HepG2 (cell line): Measurements from ENCODE around the gene ZFAND3. TPM values are rescaled to one million over a fixed set of nuclear protein-coding genes. Genes with fewer than 3 reads are reported as not detected.

Experiments used
- ATAC-seq: fragments of 200-7000 bp; cut with Tn5 transposase; 3 replicates; pipeline ENCODE4 v1.9.1; 2020; ENCODE audit warnings: mild to moderate bottlenecking, moderate library complexity
- BruUV-seq: library from RNA; stranded (reverse); fragments of 400-500 nt; replicated peaks from 2 replicates; lab custom pipeline; 2021; lab: Mats Ljungman, UMichigan
- CTCF ChIA-PET: fragments of 300-600 bp; formaldehyde crosslinking; extraction: SDS; loops from one replicate; lab custom pipeline; 2021; ENCODE audit warnings: low total read pairs, inconsistent platforms, low intra/inter-chr PET ratio; lab: Yijun Ruan, JAX
- POLR2A ChIA-PET: fragments of 350-600 bp; sonication (Branson Sonifier 250); formaldehyde crosslinking; loops from one replicate; lab custom pipeline; 2020; ENCODE audit warnings: antibody characterized with exemption, inconsistent platforms; lab: Yijun Ruan, JAX
- DNase-seq: peaks from one replicate; pipeline ENCODE4 v3.0.0-alpha.2; 2015; ENCODE audit warnings: low spot score
- FAIRE-seq: peaks from 3 replicates; lab custom pipeline; 2011; peaks lifted over from hg19 to GRCh38; lab: Jason Lieb, UNC
- H2AFZ ChIP-seq: one replicate; pipeline ENCODE4 v1.6.1; 2011; ENCODE audit warnings: low read length, inconsistent platforms
- H3K27ac ChIP-seq: fragments of 300-600 bp; 3 replicates; pipeline ENCODE4 v1.8.0; 2011; ENCODE audit warnings: mixed run types, mild to moderate bottlenecking, mixed read lengths, low read length, inconsistent platforms; ENCODE audit not compliant: insufficient read depth; ENCODE audit errors: extremely low read length
- H3K27me3 ChIP-seq, 2 experiments: fragments of 200-600 bp in 1 of 2; 2 replicates in 1 of 2; 3 replicates in 1 of 2; pipeline versions ENCODE4 v1.6.0 to v1.8.0; 2011; ENCODE audit warnings: low read length in 2 of 2, mild to moderate bottlenecking in 2 of 2, moderate library complexity in 2 of 2, inconsistent platforms in 1 of 2; ENCODE audit not compliant: insufficient read depth in 2 of 2, control insufficient read depth in 1 of 2
- H3K36me3 ChIP-seq, 2 experiments: fragments of 200-600 bp in 1 of 2; replicated peaks in 1 of 2; 2 replicates in 1 of 2; 3 replicates in 1 of 2; pipeline versions ENCODE4 v1.5.1 to v1.8.0; 2011; ENCODE audit warnings: low read length in 2 of 2, inconsistent platforms in 1 of 2; ENCODE audit not compliant: insufficient read depth in 2 of 2, control insufficient read depth in 1 of 2
- H3K4me1 ChIP-seq: 2 replicates; pipeline ENCODE4 v1.5.1; 2012; ENCODE audit warnings: low read length, inconsistent platforms; ENCODE audit not compliant: insufficient read depth
- H3K4me2 ChIP-seq: 2 replicates; pipeline ENCODE4 v1.6.0; 2011; ENCODE audit warnings: low read depth, low read length, inconsistent platforms
- H3K4me3 ChIP-seq, 3 experiments: fragments of 200-600 bp in 1 of 3; sonication (generic), shearing (Covaris generic) in 1 of 3; replicated peaks in 1 of 3; 2 replicates each; pipeline ENCODE4 v1.5.1; 2011 to 2016; ENCODE audit warnings: low read length in 3 of 3, inconsistent platforms in 2 of 3, low read depth in 2 of 3, mild to moderate bottlenecking in 2 of 3, control low read depth in 1 of 3, mixed read lengths in 1 of 3; ENCODE audit not compliant: insufficient read depth in 1 of 3
- H3K79me2 ChIP-seq: one replicate; pipeline ENCODE4 v1.6.1; 2011; ENCODE audit warnings: low read length, inconsistent platforms; ENCODE audit not compliant: insufficient read depth
- H3K9ac ChIP-seq: 2 replicates; pipeline ENCODE4 v1.6.0; 2011; ENCODE audit warnings: mild to moderate bottlenecking, low read depth, low read length, inconsistent platforms; ENCODE audit not compliant: insufficient read depth
- H3K9me3 ChIP-seq: 2 replicates; pipeline ENCODE4 v1.5.1; 2012; ENCODE audit warnings: mild to moderate bottlenecking, low read length
- H4K20me1 ChIP-seq: 2 replicates; pipeline ENCODE4 v1.6.0; 2011; ENCODE audit warnings: inconsistent platforms, mild to moderate bottlenecking, low read length, moderate library complexity; ENCODE audit not compliant: insufficient read depth
- AGO2 ChIP-seq: fragments of 200-400 bp; formaldehyde crosslinking; optimal IDR thresholded peaks from 2 replicates; pipeline ENCODE3; 2017; ENCODE audit warnings: mild to moderate bottlenecking, low read depth, low read length, moderate library complexity
- MED13 ChIP-seq: sonication (generic); formaldehyde crosslinking; IDR thresholded peaks from 2 replicates; pipeline ENCODE4 v1.5.0; 2020; ENCODE audit warnings: missing genetic modification reagents
- POLR2G ChIP-seq: fragments of 200-400 bp; formaldehyde crosslinking; IDR thresholded peaks from 2 replicates; pipeline ENCODE4 v1.6.1; 2018; ENCODE audit warnings: mild to moderate bottlenecking, low read depth, low read length, moderate library complexity
- RBM22 ChIP-seq: fragments of 200-400 bp; formaldehyde crosslinking; optimal IDR thresholded peaks from 2 replicates; pipeline ENCODE3; 2017; ENCODE audit warnings: mild to moderate bottlenecking, low read length, moderate library complexity
- TEAD3 ChIP-seq: optimal IDR thresholded peaks from 2 replicates; pipeline ENCODE3; 2016; ENCODE audit warnings: borderline replicate concordance
- WGBS: methylation state at CpG from one replicate; pipeline ENCODE4 v1.1.6; 2017; ENCODE audit warnings: low lambda C conversion rate; 5-methylcytosine and 5-hydroxymethylcytosine counted together
- in situ Hi-C: cut with HindIII; loops from 2 replicates; pipeline ENCODE4 v1.10.0; 2017; ENCODE audit warnings: low pct_unique_long_range_greater_than_20kb; ENCODE audit not compliant: extremely low pct_ligation_motif_present
- intact Hi-C: fragments of 100-400 bp; cut with micrococcal nuclease; formaldehyde crosslinking; loops from one replicate; pipeline ENCODE4 v1.10.0; 2022; ENCODE audit not compliant: unreplicated experiment
- polyA plus RNA-seq, 8 experiments: library from polyadenylated mRNA; depleted of rRNA in 3 of 8; stranded (reverse) in 7 of 8; unstranded in 1 of 8; fragments of >200 nt; fragmentation: Illumina TruSeq in 4 of 8; extraction: Trizol in 4 of 8; gene quantifications; 2 replicates each; pipeline versions ENCODE4 v1.2.1 to v1.2.3, GENCODE V29; 2011 to 2016; ENCODE audit warnings: low read depth in 4 of 8, missing spikeins in 1 of 8, mixed read lengths in 1 of 8; ENCODE audit not compliant: insufficient read depth in 1 of 8
- total RNA-seq, 5 experiments: library from RNA; depleted of rRNA; stranded (reverse); fragments of >200 nt; fragmentation: Illumina TruSeq; extraction: Trizol; gene quantifications; 2 replicates each; pipeline ENCODE4 v1.2.3, GENCODE V29; 2016; ENCODE audit warnings: low read depth in 1 of 5

Gene ZFAND3
- total and polyA plus RNA-seq, 2 of the 13 experiments (the other 11 are each of a cell fraction or from before 2014, with no cell fraction given), result 16.4 to 17.1 TPM

- ChIA-PET CTCF (no interaction called here), POLR2A (no interaction called here)
- no peak overlapping the region for H3K9ac ChIP-seq
- TF ChIP-seq MED13 (CRISPR knock-in tag) (no peak), AGO2 (peak; percentile 57), RBM22 (peak; percentile 69)
- no TSS peak for BruUV-seq
- no peaks in the 10 kb centered on the region for H4K20me1 ChIP-seq
- in situ Hi-C loops, result no loop called here
- no peak overlapping the region for H3K4me2 ChIP-seq
- WGBS, result 95% methylated on average over 11 of the region's 11 CpGs
- H3K27ac ChIP-seq, result no peak overlapping the region
- no peak overlapping the region for H2AFZ ChIP-seq
- H3K4me3 ChIP-seq, result no peak overlapping the region
- H3K79me2 ChIP-seq, result no peaks in the 10 kb centered on the region
- H3K36me3 ChIP-seq, result peaks cover 2 to 3% of the 10 kb centered on the region in 2 experiments; a peak in 4 of 5 replicates
- DNase-seq (no peak), FAIRE-seq (no peak), ATAC-seq (no peak)
- intact Hi-C loops, result no loop called here
- H3K9me3 ChIP-seq, result no peaks in the 10 kb centered on the region
- no peaks in the 10 kb centered on the region for H3K27me3 ChIP-seq
- H3K4me1 ChIP-seq, result peaks cover 19% of the 10 kb centered on the region
These were observed 338.4 kb downstream of the ZFAND3 start for GRCh38 chr6:38157905-38158304.

GRCh38 chr6:38158762-38159350 is 339.3 kb downstream of the ZFAND3 start:
- no peak overlapping the region for H2AFZ ChIP-seq
- TF ChIP-seq POLR2G (0 out of 2 replicates have a peak, but pooled peaks have one; percentile 25), TEAD3 (no peak)
- TF ChIP-seq, all 625 proteins: peak for 1
- no peak overlapping the region for H3K4me2 ChIP-seq
- H3K9ac ChIP-seq, result no peak overlapping the region
- no peaks in the 10 kb centered on the region for H3K27me3 ChIP-seq
- ChIA-PET CTCF (no interaction called here), POLR2A (no interaction called here)
- H3K4me1 ChIP-seq, result peaks cover 23% of the 10 kb centered on the region
- WGBS, result 91% methylated on average over 14 of the region's 14 CpGs
- intact Hi-C loops (no loop called here), in situ Hi-C loops (no loop called here)
- H3K4me3 ChIP-seq, result no peak overlapping the region
- no TSS peak for BruUV-seq
- no peaks in the 10 kb centered on the region for H3K9me3 ChIP-seq
- no peaks in the 10 kb centered on the region for H4K20me1 ChIP-seq
- no peak for ATAC-seq
- DNase-seq, result no peak
- H3K27ac ChIP-seq, result no peak overlapping the region
- FAIRE-seq, result no peak
- no peaks in the 10 kb centered on the region for H3K79me2 ChIP-seq
- peaks cover 0 to 3% of the 10 kb centered on the region in 2 experiments; a peak in 3 of 5 replicates for H3K36me3 ChIP-seq
